HG02642 (cell line): ENCODE data around the gene FAT1.

Source experiments
- ATAC-seq: cut with Tn5 transposase; IDR thresholded peaks from one replicate; pipeline ENCODE4 v1.9.1; 2021; ENCODE audit warnings: mild to moderate bottlenecking; ENCODE audit not compliant: unreplicated experiment, poor library complexity

Gene FAT1

GRCh38 chr4:186627226-186627865 lies 96.3 kb downstream of the FAT1 start:
- ATAC-seq = no peak

GRCh38 chr4:186624951-186625350 lies 98.7 kb downstream of the FAT1 start:
- ATAC-seq = no peak

GRCh38 chr4:186623546-186623945 lies 100.1 kb downstream of the FAT1 start:
- no peak for ATAC-seq

GRCh38 chr4:186622788-186623464 lies 100.7 kb downstream of the FAT1 start:
- no peak for ATAC-seq

- no peak for ATAC-seq
Measured at GRCh38 chr4:186621959-186622553, 101.6 kb downstream of the FAT1 start.

- no peak for ATAC-seq
Measured at GRCh38 chr4:186619088-186619487, 104.6 kb downstream of the FAT1 start.

GRCh38 chr4:186617921-186618320 lies 105.7 kb downstream of the FAT1 start:
- ATAC-seq = no peak

GRCh38 chr4:186607490-186607889 lies 116.2 kb downstream of the FAT1 start:
- ATAC-seq = no peak

GRCh38 chr4:186606591-186606992 lies 117.1 kb downstream of the FAT1 start:
- no peak for ATAC-seq

- no peak for ATAC-seq
Measured at GRCh38 chr4:186605261-186605865, 118.3 kb downstream of the FAT1 start.

GRCh38 chr4:186604124-186604807 lies 119.4 kb downstream of the FAT1 start:
- no peak for ATAC-seq

GRCh38 chr4:186602978-186603377 lies 120.7 kb downstream of the FAT1 start:
- no peak for ATAC-seq

GRCh38 chr4:186599483-186599882 lies 124.2 kb downstream of the FAT1 start:
- no peak for ATAC-seq

GRCh38 chr4:186598686-186599085 lies 125.0 kb downstream of the FAT1 start:
- no peak for ATAC-seq

GRCh38 chr4:186596850-186597390 lies 126.7 kb downstream of the FAT1 start:
- ATAC-seq = no peak

GRCh38 chr4:186596346-186596745 lies 127.3 kb downstream of the FAT1 start:
- no peak for ATAC-seq

- ATAC-seq = no peak
Measured at GRCh38 chr4:186593587-186593973, 130.1 kb downstream of the FAT1 start.

- ATAC-seq = no peak
Measured at GRCh38 chr4:186592966-186593586, 130.6 kb downstream of the FAT1 start.

- no peak for ATAC-seq
Measured at GRCh38 chr4:186592445-186592844, 131.2 kb downstream of the FAT1 start.

GRCh38 chr4:186591651-186592050 lies 132.0 kb downstream of the FAT1 start:
- ATAC-seq = no peak
